ENCODE results near the gene PLAC1.

Gene PLAC1

GRCh38 chrX:134592303-134592702, 66.0 kb downstream of the PLAC1 start:
- H3K4me3 ChIP-seq (replicated peaks; ENCODE audit: insufficient read depth, low read length): no peak overlapping the region
- H3K27ac ChIP-seq (replicated peaks): no peak overlapping the region
- TF ChIP-seq POLR2AphosphoS5 (IDR thresholded peaks at IDR 0.05; ENCODE audit: low read depth) (no peak), CTCF (IDR thresholded peaks at IDR 0.05; ENCODE audit: insufficient read depth, low read length) (no peak), REST (IDR thresholded peaks at IDR 0.05; ENCODE audit: insufficient replicate concordance, low read depth) (no peak), SPI1 (IDR thresholded peaks at IDR 0.05; ENCODE audit: borderline replicate concordance, low read depth) (no peak), GABPA (IDR thresholded peaks at IDR 0.05; ENCODE audit: low read depth) (no peak)
- DNase-seq (ENCODE audit: low read depth in 1 of 2, low spot score in 1 of 2): no peak
- no peaks in the 10 kb centered on the region for H3K27me3 ChIP-seq (ENCODE audit: insufficient read depth, poor library complexity, severe bottlenecking)

- no peak for DNase-seq (ENCODE audit: low read depth in 1 of 2, low spot score in 1 of 2)
- no peak overlapping the region for H3K27ac ChIP-seq (replicated peaks)
- H3K4me3 ChIP-seq (replicated peaks; ENCODE audit: insufficient read depth, low read length): no peak overlapping the region
- no peaks in the 10 kb centered on the region for H3K27me3 ChIP-seq (ENCODE audit: insufficient read depth, poor library complexity, severe bottlenecking)
- TF ChIP-seq GABPA (IDR thresholded peaks at IDR 0.05; ENCODE audit: low read depth) (no peak), REST (IDR thresholded peaks at IDR 0.05; ENCODE audit: insufficient replicate concordance, low read depth) (no peak), SPI1 (IDR thresholded peaks at IDR 0.05; ENCODE audit: borderline replicate concordance, low read depth) (no peak), CTCF (IDR thresholded peaks at IDR 0.05; ENCODE audit: insufficient read depth, low read length) (no peak), POLR2AphosphoS5 (IDR thresholded peaks at IDR 0.05; ENCODE audit: low read depth) (no peak)
Measured at GRCh38 chrX:134591502-134591901, 66.8 kb downstream of the PLAC1 start.

GRCh38 chrX:134588806-134589205, 69.5 kb downstream of the PLAC1 start:
- H3K27ac ChIP-seq (replicated peaks): no peak overlapping the region
- peak in 1 of 2 experiments; percentile 1 for DNase-seq (ENCODE audit: low read depth in 1 of 2, low spot score in 1 of 2)
- TF ChIP-seq POLR2AphosphoS5 (IDR thresholded peaks at IDR 0.05; ENCODE audit: low read depth) (no peak), CTCF (IDR thresholded peaks at IDR 0.05; ENCODE audit: insufficient read depth, low read length) (no peak), GABPA (IDR thresholded peaks at IDR 0.05; ENCODE audit: low read depth) (no peak), REST (IDR thresholded peaks at IDR 0.05; ENCODE audit: insufficient replicate concordance, low read depth) (no peak), SPI1 (IDR thresholded peaks at IDR 0.05; ENCODE audit: borderline replicate concordance, low read depth) (no peak)
- no peak overlapping the region for H3K4me3 ChIP-seq (replicated peaks; ENCODE audit: insufficient read depth, low read length)
- no peaks in the 10 kb centered on the region for H3K27me3 ChIP-seq (ENCODE audit: insufficient read depth, poor library complexity, severe bottlenecking)
